NCI-H2171 (cell line): ENCODE measurements around the gene THNSL1.
"Not testable (repeated sequence)": the region's sequence is repeated elsewhere in the genome, so short reads cannot be mapped to it uniquely, and the experiment has no call there.

Experiments
- DNase-seq: peaks from one replicate; lab custom pipeline; 2025; lab: John Stamatoyannopoulos, UW

Gene THNSL1

DNA sequence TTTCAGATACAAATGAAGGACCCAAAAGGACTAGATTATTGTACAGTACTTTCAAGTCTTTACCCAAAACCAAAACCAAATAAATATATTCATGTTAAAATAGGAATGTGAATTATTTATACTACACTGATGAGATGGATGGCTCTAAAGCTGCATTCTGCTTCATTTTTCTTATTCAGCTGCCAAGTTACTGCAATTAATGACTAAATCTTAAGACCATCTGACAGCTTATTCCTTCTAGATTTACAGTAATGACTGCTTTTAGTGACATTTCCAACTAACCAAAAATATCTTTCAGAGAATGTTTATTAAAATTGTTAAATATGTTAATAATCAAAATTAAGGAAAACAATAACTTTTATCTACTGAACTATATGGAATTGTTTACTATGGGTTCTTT lies 21.3 kb upstream of the THNSL1 start:
- DNase-seq, result no peak

DNA sequence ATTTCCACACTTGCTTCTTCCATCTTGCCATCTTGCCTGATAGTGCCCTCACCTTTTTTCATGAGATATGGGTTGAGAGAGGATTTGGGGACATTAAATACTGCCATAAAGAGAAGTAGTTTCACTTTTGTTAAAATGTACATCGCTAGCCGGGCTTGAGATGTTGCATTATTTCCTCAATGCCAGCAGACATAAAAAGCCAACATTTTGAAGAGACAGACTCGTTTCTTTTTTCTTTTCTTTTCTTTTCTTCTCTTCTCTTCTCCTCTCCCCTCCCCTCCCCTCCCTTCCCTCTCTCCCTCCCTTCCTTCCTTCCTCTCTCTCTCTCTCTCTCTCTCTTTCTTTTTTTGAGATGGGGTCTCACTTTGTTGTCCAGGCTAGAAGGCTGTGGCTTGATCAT lies 18.4 kb upstream of the THNSL1 start:
- no peak for DNase-seq

- DNase-seq, result not testable (repeated sequence)
Observed at GRCh38 chr10:25011591-25011990, 4.8 kb upstream of the THNSL1 start.

- no peak for DNase-seq
Observed at GRCh38 chr10:25014579-25014978, 1.8 kb upstream of the THNSL1 start.

GRCh38 chr10:25015828-25016375 lies 510 bp upstream of the THNSL1 start, which contains the start of gene ENKUR:
Gene ENKUR (minus strand): TSS chr10:25016158. CDS start chr10:25015936, 222 bp downstream.
- DNase-seq, result peak; percentile 50

- peak; percentile 7 for DNase-seq
Observed at GRCh38 chr10:25017154-25017590, 760 bp downstream of the THNSL1 start.

- DNase-seq, result peak; percentile 2
Observed at GRCh38 chr10:25017661-25018060, 1.2 kb downstream of the THNSL1 start.

- no peak for DNase-seq
Observed at GRCh38 chr10:25018703-25019102, 2.3 kb downstream of the THNSL1 start.

DNA sequence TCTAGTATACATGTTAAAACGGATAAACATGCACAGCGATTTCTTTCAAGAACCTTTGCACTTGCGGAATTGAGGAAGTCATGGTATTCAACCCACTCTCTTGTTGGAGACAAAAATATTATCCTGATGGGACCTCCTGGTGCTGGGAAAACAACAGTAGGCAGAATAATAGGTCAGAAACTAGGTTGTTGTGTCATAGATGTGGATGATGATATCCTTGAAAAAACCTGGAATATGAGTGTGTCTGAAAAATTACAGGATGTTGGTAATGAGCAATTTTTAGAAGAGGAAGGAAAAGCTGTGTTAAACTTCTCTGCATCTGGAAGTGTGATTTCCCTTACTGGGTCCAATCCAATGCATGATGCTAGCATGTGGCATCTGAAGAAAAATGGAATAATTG lies 6.9 kb downstream of the THNSL1 start:
- no peak for DNase-seq

DNA sequence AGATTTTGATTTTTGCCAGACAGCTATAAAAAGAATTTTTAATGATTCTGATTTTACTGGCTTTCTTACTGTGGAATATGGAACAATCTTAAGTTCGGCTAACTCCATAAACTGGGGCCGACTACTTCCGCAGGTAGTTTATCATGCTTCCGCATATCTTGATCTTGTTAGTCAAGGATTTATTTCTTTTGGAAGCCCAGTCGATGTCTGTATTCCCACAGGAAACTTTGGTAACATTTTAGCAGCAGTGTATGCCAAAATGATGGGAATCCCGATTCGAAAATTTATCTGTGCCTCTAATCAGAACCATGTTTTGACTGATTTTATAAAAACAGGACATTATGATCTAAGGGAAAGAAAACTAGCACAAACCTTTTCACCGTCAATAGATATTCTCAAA lies 8.1 kb downstream of the THNSL1 start:
- no peak for DNase-seq

GRCh38 chr10:25026463-25026862 lies 10.1 kb downstream of the THNSL1 start:
- DNase-seq, result no peak

DNA sequence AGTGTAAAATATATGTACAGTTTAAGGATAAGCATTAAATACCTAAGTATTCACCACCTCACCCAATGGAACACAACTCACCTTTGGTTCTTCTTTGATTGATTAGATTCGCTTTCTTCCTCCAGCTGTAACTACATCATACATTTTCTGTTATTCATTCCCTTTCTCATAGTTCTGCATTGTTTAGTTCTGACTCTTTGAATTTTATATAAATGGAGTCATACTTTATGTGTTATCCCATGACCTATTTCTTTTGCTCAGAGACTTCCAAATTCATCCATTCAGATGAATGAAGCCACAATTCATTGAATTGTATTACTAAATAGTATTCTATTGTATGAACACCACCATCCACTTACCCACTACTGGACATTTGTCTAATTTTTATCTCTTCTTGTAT lies 12.3 kb downstream of the THNSL1 start:
- no peak for DNase-seq

DNA sequence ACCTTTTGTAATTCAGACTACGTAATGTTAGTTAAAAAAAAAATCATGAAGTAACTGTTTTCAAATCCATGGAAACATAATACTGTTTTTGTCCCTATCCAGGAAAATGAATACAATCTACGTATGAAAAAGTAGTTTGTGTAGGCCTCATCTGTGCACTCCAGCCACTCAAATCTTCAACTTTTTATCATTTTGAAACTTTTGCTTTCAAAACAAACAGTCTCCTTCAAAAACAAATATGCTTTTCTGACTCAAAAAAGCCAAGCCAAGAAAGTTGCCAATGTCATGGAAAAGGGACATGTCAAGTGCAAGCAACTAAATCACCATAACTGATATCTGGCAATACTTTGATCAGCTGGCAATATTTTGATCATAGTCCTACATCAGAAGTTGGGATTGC lies 13.1 kb downstream of the THNSL1 start:
- DNase-seq, result no peak

DNA sequence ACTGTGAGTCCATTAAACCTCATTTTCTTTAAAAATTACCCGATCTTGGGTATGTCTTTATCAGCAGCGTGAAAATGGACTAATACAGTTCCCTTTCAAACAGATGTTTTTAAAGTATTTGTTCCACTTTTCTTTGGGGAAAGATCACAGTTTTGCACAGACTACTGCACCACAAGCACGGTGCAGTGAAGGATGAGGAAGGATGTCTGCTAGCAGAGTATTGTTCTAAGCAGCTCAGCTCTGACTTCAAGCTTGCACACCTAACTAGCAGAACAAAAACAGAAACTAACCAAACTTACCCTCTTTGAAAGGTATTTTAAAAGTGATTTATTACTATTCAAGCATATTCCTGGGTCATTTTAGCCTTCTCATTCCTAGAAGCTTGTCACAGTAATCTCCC lies 20.0 kb downstream of the THNSL1 start:
- DNase-seq, result no peak

DNA sequence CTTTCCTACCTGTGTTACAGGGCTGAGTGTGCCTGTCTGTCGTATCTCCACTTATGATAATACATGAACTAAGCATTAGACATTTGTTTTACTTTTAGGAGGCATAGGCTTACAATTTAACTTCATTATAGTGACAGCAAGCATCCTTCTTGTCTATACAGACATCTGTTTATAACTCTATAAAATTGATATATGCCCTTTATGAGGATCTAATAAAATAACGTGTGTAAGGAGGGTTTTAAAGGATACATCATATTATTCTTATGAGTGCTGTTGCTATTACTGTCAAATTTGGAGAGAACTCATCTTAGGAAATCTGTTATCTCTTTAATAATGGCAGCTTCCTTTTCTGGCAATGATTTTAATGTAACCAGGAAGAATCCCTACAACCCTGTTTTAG lies 21.9 kb downstream of the THNSL1 start:
- no peak for DNase-seq

DNA sequence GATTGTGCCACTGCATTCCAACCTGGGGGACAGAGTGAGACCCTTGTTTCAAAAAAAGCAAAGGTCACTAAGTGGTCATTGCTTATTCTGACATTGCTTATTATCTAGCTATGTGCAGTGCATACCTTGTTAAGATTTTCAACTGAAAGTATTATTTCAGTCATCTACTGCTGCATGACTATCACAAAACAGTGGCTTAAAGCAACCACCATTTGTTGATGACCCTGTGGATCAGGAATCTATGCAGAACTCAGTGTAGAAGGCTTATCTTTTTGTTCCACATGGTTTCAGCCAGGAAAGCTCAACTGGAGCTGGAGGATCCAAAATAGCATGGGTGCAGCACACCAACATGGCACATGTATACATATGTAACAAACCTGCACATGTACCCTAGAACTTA lies 23.1 kb downstream of the THNSL1 start:
- no peak for DNase-seq

DNA sequence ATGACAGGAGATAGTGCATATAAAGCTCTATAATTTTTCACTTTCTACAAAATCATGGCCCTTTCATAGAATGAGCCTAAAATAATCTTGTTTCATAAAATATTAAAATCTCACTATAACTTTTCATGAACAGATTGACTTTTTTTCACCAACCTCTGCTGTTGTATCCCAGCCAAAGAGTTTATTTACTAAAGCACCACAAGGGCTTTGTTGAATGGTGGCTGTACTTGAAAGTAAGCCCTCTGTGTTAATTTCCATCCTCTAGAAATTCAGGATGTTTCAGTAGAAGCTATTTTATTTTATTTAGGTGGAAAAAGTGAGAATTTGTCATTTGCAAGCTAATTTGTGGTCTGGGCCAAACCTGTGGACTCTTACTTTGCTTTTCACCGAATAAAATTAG lies 30.2 kb downstream of the THNSL1 start:
- DNase-seq, result no peak

GRCh38 chr10:25047088-25047487 lies 30.7 kb downstream of the THNSL1 start:
- DNase-seq, result no peak

GRCh38 chr10:25047591-25048301 lies 31.3 kb downstream of the THNSL1 start:
- no peak for DNase-seq

DNA sequence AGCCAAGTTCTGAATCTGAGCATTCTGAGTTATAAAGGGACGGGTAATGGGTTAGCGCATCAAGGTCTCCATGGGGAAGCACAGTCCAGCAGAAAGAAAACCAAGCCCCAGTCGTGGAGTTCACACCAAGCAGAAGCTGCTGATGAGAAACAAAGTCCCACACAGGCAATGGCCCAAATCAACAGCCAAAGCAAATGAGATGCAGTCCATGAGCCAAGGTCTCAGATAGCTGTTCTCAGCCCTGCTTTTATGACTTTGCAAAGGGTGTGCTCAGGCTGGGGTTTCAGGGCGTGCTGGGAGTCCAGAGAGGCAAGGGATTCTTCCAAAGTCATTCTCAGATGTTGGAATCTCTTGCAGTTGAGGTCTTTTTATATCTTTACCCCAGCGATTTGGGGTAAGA lies 32.0 kb downstream of the THNSL1 start:
- DNase-seq, result no peak

- DNase-seq, result no peak
Observed at GRCh38 chr10:25049966-25050365, 33.6 kb downstream of the THNSL1 start.

DNA sequence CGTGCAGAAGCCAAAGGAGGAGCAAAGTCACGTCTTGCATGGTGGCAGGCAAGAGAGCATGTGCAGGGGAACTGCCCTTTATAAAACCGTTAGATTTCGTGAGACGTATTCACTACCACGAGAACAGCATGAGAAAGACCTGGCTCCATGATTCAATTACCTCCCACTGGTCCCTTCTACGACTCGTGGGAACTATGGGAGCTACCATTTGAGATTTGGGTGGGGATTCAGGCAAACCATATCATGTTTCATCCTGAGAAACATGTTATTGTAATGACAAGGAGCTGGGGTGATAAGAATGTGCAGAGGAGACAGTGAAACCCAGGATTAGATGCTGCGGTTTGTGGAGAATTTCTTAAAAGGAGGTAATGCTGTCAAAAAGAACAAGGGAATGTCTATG lies 34.0 kb downstream of the THNSL1 start:
- no peak for DNase-seq

DNA sequence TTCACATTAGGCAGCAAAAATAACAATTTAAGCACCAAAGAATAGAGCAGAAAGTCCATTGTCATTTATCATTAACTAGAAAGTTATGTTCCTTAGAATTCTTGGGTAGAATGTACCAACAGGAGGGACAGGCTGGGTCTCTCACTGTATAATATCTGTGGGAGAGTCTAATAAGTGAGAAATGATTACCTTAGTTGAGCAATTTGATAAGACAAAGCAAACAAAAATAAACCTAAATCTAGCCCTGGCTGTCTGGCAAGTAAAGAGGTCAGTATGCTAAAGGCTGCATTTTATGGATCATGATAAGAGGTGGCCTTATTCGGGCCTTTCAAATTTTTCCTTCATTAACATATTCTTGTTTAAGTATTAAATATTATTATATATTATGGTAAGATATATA lies 35.6 kb downstream of the THNSL1 start:
- DNase-seq, result no peak

DNA sequence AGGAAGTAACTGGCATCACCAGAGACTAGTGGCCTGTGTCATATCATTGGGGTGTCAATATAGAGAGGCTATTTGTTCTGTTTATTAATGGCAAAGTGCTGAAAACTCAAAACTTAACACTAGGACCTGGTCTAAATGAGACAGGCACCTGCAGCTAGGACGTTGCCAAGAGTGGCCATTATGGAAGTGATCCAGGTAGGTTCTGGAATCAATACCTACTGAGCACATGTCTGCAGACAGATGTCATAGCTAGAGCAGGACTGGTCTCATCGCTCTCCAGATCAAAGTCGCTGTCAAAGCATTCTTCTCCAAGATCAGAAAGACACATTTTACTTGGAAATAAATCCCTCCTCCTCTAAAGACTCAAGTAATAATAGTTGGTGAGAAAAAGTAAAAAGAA lies 40.3 kb downstream of the THNSL1 start:
- no peak for DNase-seq
